ENCODE measurements around the gene ARHGAP23.

- no peak for TF ChIP-seq CTCF (IDR thresholded peaks at IDR 0.05)
- TF ChIP-seq POLR2A (IDR thresholded peaks at IDR 0.05) = no peak
- TF ChIP-seq POLR2AphosphoS5 (IDR thresholded peaks at IDR 0.05) = no peak
Observed at GRCh38 chr17:38536661-38537060, 108.4 kb downstream of the ARHGAP23 start.
